Skeletal muscle satellite cell (primary cell): Measurements from ENCODE around the gene OR2T6. TPM values are rescaled to one million over a fixed set of nuclear protein-coding genes. Genes with fewer than 3 reads are reported as not detected.

Experiments
- H3K27me3 ChIP-seq: 2 replicates; pipeline ENCODE4 v1.7.0; 2013; ENCODE audit warnings: low read length; ENCODE audit not compliant: control insufficient read depth, insufficient read depth
- H3K36me3 ChIP-seq: 2 replicates; pipeline ENCODE4 v1.7.0; 2013; ENCODE audit warnings: mild to moderate bottlenecking, control low read depth, low read length; ENCODE audit not compliant: insufficient read depth
- H3K4me1 ChIP-seq: 2 replicates; pipeline ENCODE4 v1.7.0; 2013; ENCODE audit warnings: low read length; ENCODE audit not compliant: control insufficient read depth, insufficient read depth
- H3K4me2 ChIP-seq: 2 replicates; pipeline ENCODE4 v1.7.0; 2013; ENCODE audit warnings: mild to moderate bottlenecking, low read length
- H3K4me3 ChIP-seq: 2 replicates; pipeline ENCODE4 v1.7.0; 2013; ENCODE audit warnings: low read length
- H3K9ac ChIP-seq: 2 replicates; pipeline ENCODE4 v1.7.0; 2013; ENCODE audit warnings: mild to moderate bottlenecking, low read depth, low read length, moderate library complexity
- H3K9me3 ChIP-seq: replicated peaks from 2 replicates; pipeline ENCODE4 v1.7.0; 2013; ENCODE audit warnings: mild to moderate bottlenecking, control low read depth, low read length
- total RNA-seq: library from RNA; depleted of rRNA; stranded (reverse); fragments of >200 nt; gene quantifications from 2 replicates; pipeline ENCODE4 v1.2.3, GENCODE V29; 2012; rRNA removed

The OR2T6 gene, protein sequence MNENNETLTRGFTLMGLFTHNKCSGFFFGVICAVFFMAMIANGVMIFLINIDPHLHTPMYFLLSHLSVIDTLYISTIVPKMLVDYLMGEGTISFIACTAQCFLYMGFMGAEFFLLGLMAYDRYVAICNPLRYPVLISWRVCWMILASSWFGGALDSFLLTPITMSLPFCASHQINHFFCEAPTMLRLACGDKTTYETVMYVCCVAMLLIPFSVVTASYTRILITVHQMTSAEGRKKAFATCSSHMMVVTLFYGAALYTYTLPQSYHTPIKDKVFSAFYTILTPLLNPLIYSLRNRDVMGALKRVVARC
- total RNA-seq, result not detected in 2 replicates

GRCh38 chr1:248375446-248375845, at the start of gene OR2T6:
Gene OR2T6, plus strand, starts transcription at chr1:248375746. Its CDS starts 11,863 bp downstream, at chr1:248387609.
- Histone ChIP-seq H3K9me3 (peaks cover 13% of the 10 kb centered on the region), H3K27me3 (no peaks in the 10 kb centered on the region), H3K4me2 (no peak within 1 kb of the TSS), H3K4me3 (no peak within 1 kb of the TSS), H3K9ac (no peak within 1 kb of the TSS), H3K4me1 (no peaks in the 10 kb centered on the region), H3K36me3 (no peaks in the 10 kb centered on the region)

GRCh38 chr1:248343451-248343850, 32.1 kb upstream of the OR2T6 start:
- no peaks in the 10 kb centered on the region for H3K4me1 ChIP-seq
- peaks cover under 1% of the 10 kb centered on the region for H3K9me3 ChIP-seq
- no peak overlapping the region for H3K4me3 ChIP-seq
- H3K4me2 ChIP-seq, result no peak overlapping the region
- no peaks in the 10 kb centered on the region for H3K27me3 ChIP-seq
- no peak overlapping the region for H3K9ac ChIP-seq
- H3K36me3 ChIP-seq, result no peaks in the 10 kb centered on the region

- Histone ChIP-seq H3K27me3 (no peaks in the 10 kb centered on the region), H3K4me2 (no peak within 1 kb of the TSS), H3K4me1 (no peaks in the 10 kb centered on the region), H3K4me3 (no peak within 1 kb of the TSS), H3K9me3 (peaks cover 5% of the 10 kb centered on the region), H3K36me3 (no peaks in the 10 kb centered on the region), H3K9ac (no peak within 1 kb of the TSS)
These were observed 27.1 kb upstream of the OR2T6 start, which contains the start of gene OR14C36 for GRCh38 chr1:248348475-248348874. Gene OR14C36, plus strand, starts transcription at chr1:248348775. Its CDS starts 0 bp downstream, at chr1:248348775.

- Histone ChIP-seq H3K27me3 (no peaks in the 10 kb centered on the region), H3K9me3 (no peaks in the 10 kb centered on the region), H3K4me2 (no peak overlapping the region), H3K9ac (no peak overlapping the region), H3K4me3 (no peak overlapping the region), H3K4me1 (no peaks in the 10 kb centered on the region), H3K36me3 (no peaks in the 10 kb centered on the region)
These were observed 16.1 kb upstream of the OR2T6 start for GRCh38 chr1:248359415-248359814.

DNA sequence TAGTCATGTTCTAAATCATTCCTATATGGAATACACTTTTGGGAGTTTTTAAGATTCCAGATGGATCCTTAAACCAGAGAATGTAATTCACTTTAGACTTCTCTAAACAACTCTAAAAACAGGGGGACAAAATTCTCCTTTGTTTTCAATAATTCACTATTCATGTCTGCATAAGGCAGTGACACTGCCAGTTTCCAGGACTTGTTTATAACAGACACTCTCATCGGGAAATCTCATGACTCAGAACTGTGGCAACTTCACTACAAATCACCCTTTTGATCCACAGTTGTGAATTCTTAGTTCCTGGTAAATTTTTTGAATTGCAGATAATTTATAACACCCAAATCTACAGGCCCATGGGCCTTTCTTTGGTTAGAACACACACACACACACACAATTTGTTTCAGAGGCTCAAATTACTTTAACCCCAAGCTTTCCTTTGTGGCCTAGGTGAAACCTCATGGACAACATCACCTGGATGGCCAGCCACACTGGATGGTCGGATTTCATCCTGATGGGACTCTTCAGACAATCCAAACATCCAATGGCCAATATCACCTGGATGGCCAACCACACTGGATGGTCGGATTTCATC, 14.3 kb upstream of the OR2T6 start, which contains the start of gene OR2T4:
Gene OR2T4, plus strand, starts transcription at position 545 of the 595 bp plus-strand sequence. Its CDS starts 0 bp downstream, at position 545.
- Histone ChIP-seq H3K9me3 (no peaks in the 10 kb centered on the region), H3K9ac (no peak within 1 kb of the TSS), H3K27me3 (no peaks in the 10 kb centered on the region), H3K36me3 (no peaks in the 10 kb centered on the region), H3K4me3 (no peak within 1 kb of the TSS), H3K4me1 (no peaks in the 10 kb centered on the region), H3K4me2 (no peak within 1 kb of the TSS)

- no peaks in the 10 kb centered on the region for H3K27me3 ChIP-seq
- H3K36me3 ChIP-seq, result no peaks in the 10 kb centered on the region
- H3K4me1 ChIP-seq, result no peaks in the 10 kb centered on the region
- H3K4me3 ChIP-seq, result no peak overlapping the region
- no peak overlapping the region for H3K9ac ChIP-seq
- H3K9me3 ChIP-seq, result peaks cover 2% of the 10 kb centered on the region
- no peak overlapping the region for H3K4me2 ChIP-seq
These were observed 8.9 kb upstream of the OR2T6 start for GRCh38 chr1:248366609-248367008.

GRCh38 chr1:248372394-248372793, 3.2 kb upstream of the OR2T6 start:
- Histone ChIP-seq H3K9me3 (peaks cover 16% of the 10 kb centered on the region), H3K4me2 (no peak overlapping the region), H3K9ac (no peak overlapping the region), H3K36me3 (no peaks in the 10 kb centered on the region), H3K27me3 (no peaks in the 10 kb centered on the region), H3K4me1 (no peaks in the 10 kb centered on the region), H3K4me3 (no peak overlapping the region)

GRCh38 chr1:248373761-248374160, 1.8 kb upstream of the OR2T6 start:
- no peaks in the 10 kb centered on the region for H3K27me3 ChIP-seq

GRCh38 chr1:248376916-248377315, 1.4 kb downstream of the OR2T6 start:
- Histone ChIP-seq H3K36me3 (no peaks in the 10 kb centered on the region), H3K4me3 (no peak overlapping the region), H3K4me2 (no peak overlapping the region), H3K27me3 (no peaks in the 10 kb centered on the region), H3K9ac (no peak overlapping the region), H3K4me1 (no peaks in the 10 kb centered on the region), H3K9me3 (peaks cover 13% of the 10 kb centered on the region)

More at GRCh38 chr1:248373761-248374160, 1.8 kb upstream of the OR2T6 start:
- no peaks in the 10 kb centered on the region for H3K36me3 ChIP-seq
- H3K9ac ChIP-seq, result no peak overlapping the region
- H3K4me3 ChIP-seq, result no peak overlapping the region
- no peaks in the 10 kb centered on the region for H3K4me1 ChIP-seq
- H3K4me2 ChIP-seq, result no peak overlapping the region
- H3K9me3 ChIP-seq, result peaks cover 13% of the 10 kb centered on the region

GRCh38 chr1:248380854-248381253, 5.3 kb downstream of the OR2T6 start:
- Histone ChIP-seq H3K27me3 (no peaks in the 10 kb centered on the region), H3K4me1 (no peaks in the 10 kb centered on the region), H3K36me3 (no peaks in the 10 kb centered on the region), H3K4me2 (no peak overlapping the region), H3K4me3 (no peak overlapping the region), H3K9me3 (no peaks in the 10 kb centered on the region), H3K9ac (no peak overlapping the region)

DNA sequence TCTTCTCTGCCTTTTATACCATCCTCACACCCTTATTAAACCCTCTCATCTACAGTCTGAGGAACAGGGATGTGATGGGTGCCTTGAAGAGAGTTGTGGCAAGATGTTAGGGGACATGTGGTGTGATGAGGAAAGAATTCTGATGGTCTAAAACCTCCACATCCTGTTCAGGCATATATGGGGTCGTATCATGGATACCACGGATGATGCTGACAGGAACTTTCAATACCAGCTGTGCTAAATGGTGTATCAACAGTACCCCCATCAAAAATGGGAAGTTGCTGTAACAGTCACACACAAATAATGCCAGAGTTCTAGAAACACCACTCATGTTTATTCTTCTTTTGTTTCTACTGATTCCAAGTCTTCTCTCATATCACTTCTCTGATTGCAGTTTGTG, 12.9 kb downstream of the OR2T6 start:
- Histone ChIP-seq H3K9me3 (peaks cover 2% of the 10 kb centered on the region), H3K36me3 (no peaks in the 10 kb centered on the region), H3K27me3 (no peaks in the 10 kb centered on the region), H3K4me1 (no peaks in the 10 kb centered on the region), H3K4me2 (no peak overlapping the region), H3K4me3 (no peak overlapping the region), H3K9ac (no peak overlapping the region)

- no peaks in the 10 kb centered on the region for H3K9me3 ChIP-seq
- no peaks in the 10 kb centered on the region for H3K36me3 ChIP-seq
- no peak overlapping the region for H3K9ac ChIP-seq
- H3K4me3 ChIP-seq, result no peak overlapping the region
- no peak overlapping the region for H3K4me2 ChIP-seq
- H3K27me3 ChIP-seq, result no peaks in the 10 kb centered on the region
- H3K4me1 ChIP-seq, result no peaks in the 10 kb centered on the region
These were observed 17.5 kb downstream of the OR2T6 start for GRCh38 chr1:248393050-248393449.
